GM18517 (cell line): ENCODE data around the gene TNS3.

Experiments
- ATAC-seq: cut with Tn5 transposase; IDR thresholded peaks from one replicate; pipeline ENCODE4 v1.9.1; 2021; ENCODE audit warnings: mild to moderate bottlenecking, moderate library complexity; ENCODE audit not compliant: unreplicated experiment

Gene TNS3

DNA sequence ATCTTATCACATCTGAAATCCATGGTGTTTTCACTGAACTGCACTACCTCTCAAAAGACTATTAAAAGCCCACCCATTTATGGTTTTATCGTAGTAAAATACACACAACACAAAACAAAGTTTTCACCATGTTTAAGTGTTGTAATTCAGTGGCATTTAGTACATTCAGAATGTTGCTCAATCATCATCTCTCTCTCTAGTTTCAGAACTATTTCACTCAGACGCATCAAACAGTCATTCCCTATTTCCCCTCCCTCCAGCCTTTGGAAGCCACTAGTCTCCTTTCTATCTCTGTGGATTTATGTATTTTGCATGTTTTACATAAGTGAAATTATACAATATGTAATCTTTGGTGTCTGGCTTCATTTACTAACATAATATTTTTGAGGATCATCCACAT, 332.6 kb downstream of the TNS3 start:
- no peak for ATAC-seq

DNA sequence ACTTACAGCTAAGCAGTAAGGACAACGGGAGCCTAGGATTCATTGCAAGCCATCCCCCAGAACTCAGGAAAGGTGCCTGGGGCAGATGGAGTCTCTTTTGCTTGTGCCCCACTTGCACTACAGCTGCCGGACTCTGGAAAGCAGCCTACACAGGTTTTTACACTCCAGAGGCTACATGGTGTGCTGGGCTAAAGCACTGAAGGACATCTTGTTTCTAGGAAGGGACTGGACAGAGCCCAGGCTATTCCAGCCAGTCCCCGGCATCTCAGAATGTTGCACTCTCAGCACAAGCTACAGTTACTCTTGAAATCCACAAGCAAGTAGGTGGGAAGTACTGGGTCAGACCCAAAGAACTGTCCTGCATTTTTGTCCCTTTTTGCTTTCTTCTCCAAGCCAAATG, 333.1 kb downstream of the TNS3 start:
- no peak for ATAC-seq

DNA sequence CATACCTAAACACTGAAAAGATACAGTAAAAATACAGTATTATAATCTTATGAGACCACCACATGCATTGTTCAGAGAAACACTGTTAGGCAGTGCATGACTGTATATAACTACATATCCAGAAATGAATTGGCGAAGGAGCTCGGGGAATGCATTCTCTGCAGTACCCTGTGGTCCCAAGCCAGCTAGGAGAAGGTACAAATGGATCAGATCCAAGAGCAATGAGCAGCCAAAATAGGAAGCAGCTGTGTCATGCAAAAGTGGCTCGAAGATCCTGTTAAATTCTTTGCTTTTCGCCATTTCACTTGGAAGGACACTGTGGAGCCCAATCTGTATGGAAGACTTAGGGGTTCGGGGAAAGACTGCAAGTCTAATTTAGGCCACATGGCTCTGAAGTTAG, 334.8 kb downstream of the TNS3 start:
- no peak for ATAC-seq

DNA sequence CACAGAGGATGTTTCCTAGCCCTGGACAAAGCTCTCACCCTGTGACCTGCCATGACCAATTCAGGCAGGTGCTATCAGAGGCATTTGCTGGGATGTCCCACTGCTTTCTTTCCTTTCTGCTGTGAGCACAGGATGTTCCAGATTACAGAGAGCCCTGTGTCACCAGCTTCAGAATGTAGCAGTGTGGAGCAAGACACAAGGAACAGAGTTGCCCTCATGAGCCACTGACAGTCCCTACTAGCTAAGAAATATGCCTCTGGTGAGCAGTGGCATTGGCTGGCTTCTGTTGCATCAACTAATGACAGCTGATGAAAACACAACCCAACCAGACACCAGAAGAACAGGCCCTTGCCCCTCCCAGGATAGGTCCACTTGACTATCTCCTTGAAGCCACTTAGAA, 337.2 kb downstream of the TNS3 start:
- ATAC-seq = no peak

DNA sequence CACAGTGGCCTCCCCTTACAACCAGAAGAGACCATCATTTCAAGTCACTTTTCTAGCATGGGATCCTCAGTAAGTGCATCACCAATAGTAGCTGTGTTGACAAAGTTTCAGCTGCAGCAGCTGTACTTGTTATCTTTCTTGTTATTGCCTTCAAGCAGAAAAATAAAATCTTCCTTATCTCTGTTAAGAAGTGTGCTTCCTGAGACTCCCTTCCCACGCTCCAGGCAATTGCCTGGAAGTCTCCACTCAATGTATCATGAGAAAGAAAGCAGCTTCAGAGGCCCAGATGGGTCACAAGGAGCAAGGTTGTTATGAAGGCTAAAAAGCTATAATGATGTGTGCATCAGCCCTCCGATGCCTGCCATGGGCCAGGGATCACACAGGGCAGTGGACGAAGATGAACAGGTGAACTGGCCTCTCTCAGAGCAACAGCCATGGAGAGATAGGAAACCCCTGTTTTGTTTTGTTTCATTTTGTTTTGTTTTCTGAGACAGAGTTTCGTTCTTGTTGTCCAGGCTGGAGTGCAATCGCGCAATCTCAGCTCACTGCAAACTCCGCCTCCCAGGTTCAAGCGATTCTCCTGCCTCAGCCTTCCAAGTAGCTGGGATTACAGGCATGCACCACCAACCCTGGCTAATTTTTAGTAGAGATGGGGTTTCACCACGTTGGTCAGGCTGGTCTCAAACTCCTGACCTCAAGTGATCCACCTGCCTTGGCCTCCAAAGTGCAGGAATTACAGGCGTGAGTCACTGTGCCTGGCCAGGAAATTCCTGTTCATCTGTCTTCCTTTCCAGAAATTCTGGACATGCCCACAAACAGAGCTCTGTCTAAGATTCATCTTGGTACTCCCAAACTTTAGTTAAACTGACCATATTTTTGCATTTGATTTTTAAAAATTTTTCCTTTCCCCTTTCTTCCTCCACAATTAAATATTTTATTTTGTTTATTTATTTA, 340.5 kb downstream of the TNS3 start:
- no peak for ATAC-seq

DNA sequence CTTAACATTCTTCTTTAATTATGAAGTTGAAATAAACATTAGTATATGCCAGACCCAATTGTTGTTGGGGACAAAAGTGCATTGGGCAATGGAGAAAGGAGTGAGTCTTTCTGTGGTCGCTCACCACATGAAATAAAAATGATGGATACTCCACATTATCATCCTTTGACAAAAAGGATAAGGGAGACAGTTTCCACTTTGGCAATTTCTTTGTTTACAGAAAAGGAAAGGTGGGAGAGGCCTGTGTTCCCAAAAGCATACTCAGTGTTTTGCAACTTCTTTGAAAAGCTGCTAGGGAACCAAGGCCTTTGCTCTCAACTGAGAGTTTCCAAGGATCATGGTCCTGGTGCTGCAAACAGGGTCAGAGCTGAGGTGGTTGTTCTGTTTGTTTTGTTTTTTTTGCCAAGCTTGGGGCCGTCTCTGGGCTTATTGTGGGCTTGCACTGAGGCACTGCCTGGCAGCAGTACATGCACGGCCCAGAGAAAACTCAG, 341.9 kb downstream of the TNS3 start:
- ATAC-seq = no peak

DNA sequence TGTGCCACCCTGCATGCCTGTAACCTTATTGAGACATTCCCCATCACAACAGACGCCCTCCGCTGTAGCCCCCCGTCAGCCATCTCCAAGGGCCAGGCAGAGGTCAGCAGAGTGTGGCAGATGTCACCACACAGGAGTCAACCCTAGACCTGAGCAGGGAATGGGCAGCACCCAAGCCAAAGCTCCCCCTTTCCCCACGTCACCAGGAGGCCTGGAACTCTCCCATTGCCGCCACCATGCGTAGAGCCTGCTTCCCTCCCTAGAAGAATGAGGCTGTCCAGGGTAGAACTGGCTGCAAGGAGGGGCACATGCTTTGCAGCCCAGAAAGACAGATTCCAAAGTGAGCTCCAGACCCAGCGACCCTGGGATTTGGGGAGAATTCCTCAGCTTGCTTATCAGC, 342.9 kb downstream of the TNS3 start:
- ATAC-seq = no peak

DNA sequence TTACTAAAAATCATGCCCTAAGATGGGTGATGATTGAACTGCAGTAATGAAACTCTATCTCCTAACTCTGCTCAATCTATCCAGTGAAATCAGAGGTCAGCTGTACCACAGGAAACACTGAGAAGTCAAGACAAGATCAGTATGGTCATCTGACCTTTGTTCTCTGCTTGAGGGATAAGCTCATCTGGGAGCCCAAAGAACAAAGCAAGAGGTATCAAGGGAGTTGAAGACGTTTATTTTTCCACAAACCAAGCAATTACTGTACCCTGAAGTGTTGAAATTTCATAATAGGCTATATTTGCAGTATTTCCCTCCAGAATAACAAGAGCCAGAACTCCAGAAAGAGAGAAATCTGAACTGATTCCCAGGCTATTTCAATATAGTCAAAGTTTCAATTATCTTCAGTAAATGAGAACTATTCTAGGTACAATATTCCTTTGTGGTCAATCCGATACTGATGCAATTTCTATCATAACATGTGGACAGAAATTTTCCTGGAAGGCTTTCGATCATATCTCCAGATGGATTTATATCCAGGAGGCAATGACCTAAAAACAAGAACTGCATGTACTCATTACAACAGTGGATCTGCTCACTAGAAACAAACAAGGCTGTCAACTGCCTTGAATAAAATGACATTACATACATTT, 345.3 kb downstream of the TNS3 start:
- no peak for ATAC-seq

DNA sequence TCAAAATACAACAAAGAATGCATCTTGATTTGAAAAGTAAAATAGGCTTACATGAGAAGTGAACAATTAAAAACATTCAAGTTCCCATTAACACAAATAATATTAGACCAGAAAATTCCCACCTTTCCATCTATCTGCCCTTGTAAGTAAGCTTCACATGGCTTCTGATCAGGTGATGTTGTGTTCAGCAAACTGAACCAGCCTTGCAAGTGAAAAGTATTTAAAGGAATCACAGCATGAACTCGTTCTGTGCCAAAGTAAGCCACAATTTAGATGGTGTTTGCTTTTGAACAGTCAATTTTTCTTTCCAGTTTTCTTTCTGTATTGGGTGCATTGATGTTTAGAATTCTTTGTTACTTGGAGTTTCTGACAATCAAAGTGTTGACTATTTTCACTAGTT, 347.9 kb downstream of the TNS3 start:
- ATAC-seq = no peak

DNA sequence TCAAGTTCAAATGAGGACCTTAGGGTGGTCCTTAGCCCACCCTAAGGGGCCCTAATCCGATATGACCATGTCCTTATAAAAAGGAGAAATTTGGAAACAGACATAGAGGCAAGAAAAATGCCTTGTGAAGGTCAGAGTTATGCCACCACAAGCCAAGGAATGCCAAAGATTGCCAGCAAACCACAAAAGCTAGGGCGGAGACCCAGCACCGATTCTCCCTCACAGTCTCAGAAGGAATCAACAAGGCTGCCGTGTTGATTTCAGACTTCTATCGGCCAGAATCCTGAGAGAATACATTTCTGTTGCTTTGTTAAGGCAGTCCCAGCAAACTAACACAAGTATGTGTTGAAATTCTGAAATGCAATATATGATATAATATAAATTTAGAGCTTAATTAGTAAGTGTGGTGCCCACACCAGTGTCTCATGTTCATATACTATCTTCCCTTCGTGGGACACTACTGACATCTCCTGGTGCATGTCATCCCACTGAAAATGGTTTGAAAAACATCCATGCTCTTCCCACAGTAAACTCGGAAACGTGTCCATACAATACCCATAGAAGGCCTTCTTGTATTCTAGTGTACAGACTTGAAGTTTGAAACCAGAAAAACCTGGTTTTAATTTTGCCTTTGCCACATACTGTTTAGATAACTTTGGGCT, 349.0 kb downstream of the TNS3 start:
- no peak for ATAC-seq

DNA sequence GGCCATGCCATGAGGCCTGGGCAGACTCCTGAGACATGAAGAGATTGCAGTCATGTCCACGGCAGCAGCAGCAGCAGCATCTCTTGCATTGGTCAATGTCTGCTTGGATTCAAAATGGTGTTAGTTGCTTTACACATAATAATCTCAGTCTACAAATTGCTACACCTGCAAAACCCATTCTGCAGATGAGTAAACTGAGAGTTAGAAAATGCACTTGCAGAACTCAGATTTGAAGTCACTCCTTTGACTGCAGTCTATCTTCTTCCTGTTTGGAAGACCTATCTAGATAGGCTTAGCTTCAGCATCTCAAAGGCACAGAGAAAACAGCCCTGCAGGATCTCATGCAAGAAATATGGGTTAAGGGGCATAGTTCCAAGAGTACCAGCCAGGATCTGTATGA, 350.3 kb downstream of the TNS3 start:
- no peak for ATAC-seq

DNA sequence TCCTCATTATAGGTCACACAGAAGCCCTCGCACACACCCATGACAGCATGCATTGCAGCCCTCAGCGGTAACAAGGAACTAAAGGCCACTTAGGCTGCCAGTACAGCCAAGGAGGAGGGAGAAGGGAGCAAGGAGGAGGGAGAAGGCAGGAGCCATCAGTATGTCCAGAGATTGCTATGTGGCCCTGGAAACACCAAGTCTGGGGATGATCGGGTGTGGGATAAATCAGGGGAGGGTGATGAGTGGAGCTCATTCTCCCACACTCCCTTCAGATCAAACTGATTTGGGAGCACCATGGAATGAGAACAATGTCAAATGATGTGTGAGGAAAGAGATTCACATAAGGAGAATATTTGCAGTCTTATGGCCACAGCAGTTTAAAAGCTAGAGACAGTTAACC, 350.9 kb downstream of the TNS3 start:
- no peak for ATAC-seq

DNA sequence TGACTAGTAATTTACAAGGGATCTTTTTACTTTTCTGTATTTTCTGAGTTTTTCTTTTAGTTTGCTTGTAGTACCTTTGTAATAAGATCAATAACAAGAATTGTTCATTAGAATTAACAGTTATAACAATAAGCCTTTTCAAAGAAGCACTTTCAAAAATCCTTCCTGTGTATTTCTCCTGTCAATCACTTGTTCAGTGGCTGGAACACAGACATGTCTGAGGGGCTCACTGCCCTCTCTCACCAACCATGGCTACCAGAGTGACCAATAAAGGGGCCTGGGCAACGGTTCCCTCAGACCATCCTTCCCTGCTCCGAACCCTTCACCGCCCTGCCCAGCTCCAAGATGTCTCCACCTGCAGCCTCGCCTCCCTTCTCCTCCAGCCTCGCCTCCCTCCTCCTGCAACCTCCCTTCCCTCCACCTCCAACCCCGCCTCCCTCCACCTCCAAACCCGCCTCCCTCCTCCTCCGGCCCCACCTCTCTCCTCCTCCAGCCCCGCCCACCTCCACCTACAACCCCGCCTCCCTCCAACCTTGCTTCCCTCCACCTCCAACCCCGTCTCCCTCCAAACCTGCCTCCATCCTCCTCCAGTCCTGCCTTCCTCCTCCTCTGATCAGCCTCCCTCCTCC, 353.4 kb downstream of the TNS3 start:
- no peak for ATAC-seq

DNA sequence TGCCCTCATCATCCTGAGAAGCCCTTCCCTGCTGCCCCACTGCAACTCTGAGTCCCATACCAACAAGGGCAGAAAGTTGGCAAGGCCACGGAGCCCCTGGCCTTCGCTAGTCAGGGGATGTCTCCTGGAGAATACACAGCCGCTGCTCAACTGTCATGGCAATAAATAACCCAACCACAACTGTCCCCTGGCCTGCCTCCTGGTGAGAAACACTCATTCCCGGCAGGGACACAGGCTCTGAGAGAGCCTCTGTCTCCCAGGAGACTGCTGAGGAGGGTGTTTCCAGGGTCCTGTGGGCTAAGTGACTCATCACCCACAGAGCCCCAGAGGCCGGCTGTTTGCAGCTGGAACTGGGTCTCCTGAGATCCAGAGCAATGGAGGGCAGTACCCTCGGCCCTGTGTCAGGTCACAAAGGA, 354.1 kb downstream of the TNS3 start:
- ATAC-seq = peak; percentile 65

DNA sequence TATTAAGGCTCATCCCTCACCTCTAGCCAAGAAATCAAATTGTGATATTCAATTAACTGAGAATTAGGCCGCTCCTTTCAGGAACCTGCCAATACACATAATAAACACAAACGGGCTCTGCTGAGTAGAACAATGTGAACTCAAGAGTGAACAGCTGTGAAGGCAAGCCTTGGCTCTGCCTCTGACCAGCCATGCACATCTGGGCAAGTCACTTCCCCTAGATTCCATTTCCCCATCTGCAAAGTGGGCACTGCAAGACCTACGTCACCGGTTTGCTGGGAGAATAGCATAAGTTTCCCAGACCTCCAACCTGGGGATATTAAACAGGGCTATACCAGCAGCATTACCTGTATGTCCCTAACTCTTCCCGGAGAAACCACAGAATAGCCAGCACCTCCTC, 355.2 kb downstream of the TNS3 start:
- no peak for ATAC-seq

DNA sequence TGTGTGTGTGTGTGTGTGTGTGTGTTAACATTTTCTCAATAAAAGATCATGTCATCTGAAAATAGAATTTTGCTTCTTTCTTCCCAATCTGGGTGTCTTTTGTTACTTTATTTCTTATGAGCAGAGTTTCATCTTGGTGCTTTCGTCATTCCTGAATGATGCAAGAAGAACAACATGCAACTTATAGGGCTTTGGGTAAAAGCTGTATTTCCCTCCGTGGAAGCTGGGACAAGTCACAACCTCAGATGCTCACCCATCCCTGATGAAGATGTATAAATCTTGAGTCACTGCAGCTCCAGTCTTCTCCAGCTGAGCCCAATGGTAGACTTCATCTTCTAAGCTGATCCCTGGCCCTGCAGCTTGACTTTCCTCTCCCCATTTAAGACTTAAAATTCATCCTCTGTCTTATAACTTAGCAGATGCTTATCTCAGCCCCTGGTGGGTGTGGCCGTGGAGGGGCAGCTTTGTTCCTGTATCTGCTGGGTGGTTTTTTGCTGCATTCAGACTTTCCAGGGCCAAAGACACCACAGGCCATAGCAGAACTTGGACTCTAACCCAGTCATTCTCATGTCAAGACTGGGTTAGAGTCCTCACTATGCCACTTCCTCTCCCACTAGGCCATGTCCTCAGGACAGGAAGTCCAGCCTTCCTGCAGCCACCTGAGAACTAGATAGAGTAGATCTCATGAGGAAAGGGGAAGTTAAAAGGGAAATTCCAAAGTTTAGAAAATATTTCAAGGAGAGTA, 356.4 kb downstream of the TNS3 start:
- no peak for ATAC-seq
